GM12874 (cell line): ENCODE results near the gene VSTM4.

ENCODE experiments used
- CTCF ChIP-seq: IDR thresholded peaks from 2 replicates; pipeline ENCODE4 v1.5.1; 2011; ENCODE audit warnings: low read depth, mild to moderate bottlenecking, control low read depth, low read length, moderate library complexity; ENCODE audit not compliant: insufficient read depth

The VSTM4 gene

GRCh38 chr10:49068209-49068608 lies 47.1 kb downstream of the VSTM4 start:
- no peak for TF ChIP-seq CTCF

- TF ChIP-seq CTCF: no peak
These were observed 48.2 kb downstream of the VSTM4 start for GRCh38 chr10:49066944-49067730.

- no peak for TF ChIP-seq CTCF
These were observed 53.1 kb downstream of the VSTM4 start for GRCh38 chr10:49062229-49062628.

GRCh38 chr10:49061667-49062066 lies 53.7 kb downstream of the VSTM4 start:
- TF ChIP-seq CTCF: no peak

- no peak for TF ChIP-seq CTCF
These were observed 56.7 kb downstream of the VSTM4 start for GRCh38 chr10:49058463-49059255.

- no peak for TF ChIP-seq CTCF
These were observed 58.0 kb downstream of the VSTM4 start for GRCh38 chr10:49057231-49057880.

GRCh38 chr10:49056356-49056755 lies 59.0 kb downstream of the VSTM4 start:
- no peak for TF ChIP-seq CTCF
